Esophagus muscularis mucosa (tissue), 4 donors: ENCODE data around the gene ADAM8. TPM values are rescaled to one million over a fixed set of nuclear protein-coding genes. Genes with fewer than 3 reads are reported as not detected.

Experiments
- DNase-seq: peaks from one replicate; pipeline ENCODE4 v3.0.0-alpha.2; 2017; ENCODE audit errors: extremely low spot score
- H3K27ac ChIP-seq, 4 donors: fragments of 200-600 bp; sonication (generic); replicated peaks in 1 of 4; 1 replicate in 3 of 4; 2 replicates in 1 of 4; pipeline ENCODE4 v1.5.1; 2016 to 2019; ENCODE audit warnings: mild to moderate bottlenecking in 1 of 4
- H3K27me3 ChIP-seq, 4 donors: fragments of 200-600 bp; sonication (generic); one replicate each; pipeline versions ENCODE4 v1.5.1 to v1.6.0; 2016 to 2019
- H3K36me3 ChIP-seq, 4 donors: fragments of 200-600 bp; sonication (generic); one replicate each; pipeline ENCODE4 v1.5.1; 2016 to 2019
- H3K4me1 ChIP-seq, 4 donors: fragments of 200-600 bp; sonication (generic); one replicate each; pipeline ENCODE4 v1.5.1; 2016 to 2019
- H3K4me3 ChIP-seq, 4 donors: fragments of 200-600 bp; sonication (generic); 1 replicate in 2 of 4; 2 replicates in 2 of 4; pipeline ENCODE4 v1.5.1; 2016 to 2019; ENCODE audit warnings: mild to moderate bottlenecking in 4 of 4, moderate library complexity in 1 of 4
- H3K9me3 ChIP-seq, 4 donors: fragments of 200-600 bp; sonication (generic); 1 replicate in 3 of 4; 2 replicates in 1 of 4; pipeline ENCODE4 v1.5.1; 2016 to 2019
- CTCF ChIP-seq, 3 experiments: fragments of 200-600 bp in 2 of 3; fragments of 450-650 bp in 1 of 3; sonication (generic) in 2 of 3; IDR thresholded peaks; one replicate each; pipeline ENCODE4 v1.5.1; 2017 to 2019; ENCODE audit warnings: antibody characterized with exemption in 3 of 3, mild to moderate bottlenecking in 2 of 3, moderate library complexity in 1 of 3
- EP300 ChIP-seq: sonication (generic); formaldehyde crosslinking; IDR thresholded peaks from one replicate; pipeline ENCODE4 v1.6.1; 2017; ENCODE audit warnings: antibody characterized with exemption
- POLR2A ChIP-seq: fragments of 450-650 bp; IDR thresholded peaks from one replicate; pipeline ENCODE4 v1.6.1; 2017; ENCODE audit warnings: antibody characterized with exemption, moderate library complexity, mild to moderate bottlenecking, low read depth
- POLR2AphosphoS5 ChIP-seq, 2 donors: sonication (generic); formaldehyde crosslinking; IDR thresholded peaks; one replicate each; pipeline ENCODE4 v1.6.1; 2017; ENCODE audit warnings: antibody characterized with exemption in 2 of 2
- WGBS: methylation state at CpG from one replicate; pipeline ENCODE4 v1.1.5; 2018; 5-methylcytosine and 5-hydroxymethylcytosine counted together
- intact Hi-C: fragments of 100-400 bp; cut with DNase I; formaldehyde crosslinking; loops from one replicate; pipeline ENCODE4 v1.15.1; 2023
- total RNA-seq, 4 donors: library from RNA; depleted of rRNA; stranded (reverse); fragments of >200 nt; gene quantifications; one replicate each; pipeline versions ENCODE4 v1.1.0 to v1.2.1, GENCODE V29; 2016

The ADAM8 gene
- total RNA-seq, 4 donors from 2014 or later, result 1.2 to 8.9 (median 2.3) TPM

GRCh38 chr10:133238466-133238804, 38.2 kb downstream of the ADAM8 start:
- DNase-seq, result no peak
- Histone ChIP-seq H3K27ac (no peak overlapping the region), H3K36me3 (no peaks in the 10 kb centered on the region), H3K9me3 (no peaks in the 10 kb centered on the region), H3K4me3 (no peak overlapping the region), H3K4me1 (peaks cover 6 to 35% (median 31%) of the 10 kb centered on the region in 4 donors), H3K27me3 (peaks cover 0 to 98% (median 31%) of the 10 kb centered on the region in 4 donors)
- intact Hi-C loops, result no loop called here
- 35% methylated on average over 5 of the region's 15 CpGs for WGBS
- no peak for TF ChIP-seq POLR2AphosphoS5 (IDR thresholded peaks at IDR 0.05)
- TF ChIP-seq POLR2A, result no peak
- TF ChIP-seq CTCF (IDR thresholded peaks at IDR 0.05), result no peak
- TF ChIP-seq EP300, result no peak

GRCh38 chr10:133237588-133238465, 38.8 kb downstream of the ADAM8 start, which contains the start of gene VENTX:
TSS of gene VENTX (plus strand) at chr10:133237855. CDS start at chr10:133237915, 60 bp downstream.
- Histone ChIP-seq H3K36me3 (no peaks in the 10 kb centered on the region), H3K27me3 (peaks cover 0 to 98% (median 32%) of the 10 kb centered on the region in 4 donors), H3K9me3 (no peaks in the 10 kb centered on the region), H3K4me1 (peaks cover 6 to 35% (median 31%) of the 10 kb centered on the region in 4 donors), H3K4me3 (peak within 1 kb of the TSS; percentile 28 to 42 (median 36)), H3K27ac (no peak within 1 kb of the TSS)
- TF ChIP-seq EP300 (no peak), POLR2A (no peak), POLR2AphosphoS5 (IDR thresholded peaks at IDR 0.05) (no peak), CTCF (IDR thresholded peaks at IDR 0.05) (no peak)
- no peak for DNase-seq
- 7% methylated on average over 13 of the region's 60 CpGs for WGBS
- intact Hi-C loops, result no loop called here

- H3K27ac ChIP-seq, result no peak overlapping the region
- no peaks in the 10 kb centered on the region for H3K9me3 ChIP-seq
- H3K4me1 ChIP-seq, result peaks cover 6 to 35% (median 31%) of the 10 kb centered on the region in 4 donors
- intact Hi-C loops, result no loop called here
- peak overlapping the region in 3 of 4 donors; percentile 35 to 42 (median 38) for H3K4me3 ChIP-seq
- H3K36me3 ChIP-seq, result no peaks in the 10 kb centered on the region
- DNase-seq, result no peak
- 1% methylated on average over 18 of the region's 32 CpGs for WGBS
- H3K27me3 ChIP-seq, result peaks cover 0 to 98% (median 36%) of the 10 kb centered on the region in 4 donors
- TF ChIP-seq EP300 (no peak), POLR2A (no peak), CTCF (IDR thresholded peaks at IDR 0.05) (no peak), POLR2AphosphoS5 (IDR thresholded peaks at IDR 0.05) (no peak)
Observed at GRCh38 chr10:133237241-133237587, 39.5 kb downstream of the ADAM8 start.

GRCh38 chr10:133236401-133237240, 40.0 kb downstream of the ADAM8 start:
- TF ChIP-seq POLR2AphosphoS5 (IDR thresholded peaks at IDR 0.05) (no peak), EP300 (no peak), POLR2A (no peak)
- WGBS, result no CpG with 5 or more reads among the region's 103 CpGs
- no peak for DNase-seq
- intact Hi-C loops, result no loop called here
- Histone ChIP-seq H3K27me3 (peaks cover 0 to 98% (median 38%) of the 10 kb centered on the region in 4 donors), H3K9me3 (no peaks in the 10 kb centered on the region), H3K36me3 (no peaks in the 10 kb centered on the region), H3K4me3 (peak overlapping the region; percentile 28 to 42 (median 36)), H3K4me1 (peaks cover 6 to 35% (median 31%) of the 10 kb centered on the region in 4 donors), H3K27ac (no peak overlapping the region)

- no peaks in the 10 kb centered on the region for H3K36me3 ChIP-seq
- H3K9me3 ChIP-seq, result no peaks in the 10 kb centered on the region
- WGBS, result 2% methylated on average over 6 of the region's 18 CpGs
- peak overlapping the region in 1 of 4 donors; percentile 44 for H3K27ac ChIP-seq
- H3K27me3 ChIP-seq, result peaks cover 0 to 98% (median 38%) of the 10 kb centered on the region in 4 donors
- no peak for TF ChIP-seq POLR2AphosphoS5 (IDR thresholded peaks at IDR 0.05)
- TF ChIP-seq EP300, result no peak
- no peak for TF ChIP-seq POLR2A
- no peak for TF ChIP-seq CTCF (IDR thresholded peaks at IDR 0.05)
- H3K4me1 ChIP-seq, result peaks cover 6 to 42% (median 33%) of the 10 kb centered on the region in 4 donors
- no peak for DNase-seq
- H3K4me3 ChIP-seq, result peak overlapping the region; percentile 28 to 42 (median 36)
- intact Hi-C loops, result no loop called here
Observed at GRCh38 chr10:133235932-133236331, 40.7 kb downstream of the ADAM8 start.
